22Rv1 (cell line): Measurements from ENCODE around the gene ACVRL1.

Source experiments
- H3K27ac ChIP-seq: fragments of 450-650 bp; 2 replicates; pipeline ENCODE4 v1.5.1; 2017
- ZFX ChIP-seq: fragments of 450-650 bp; IDR thresholded peaks from 2 replicates; pipeline ENCODE4 v1.6.1; 2017; ENCODE audit warnings: antibody characterized with exemption, borderline replicate concordance
- TF ChIP-seq, protein P1 (sequence below): fragments of 450-650 bp; IDR thresholded peaks from 2 replicates; pipeline ENCODE4 v1.5.1; 2017; ENCODE audit warnings: mild to moderate bottlenecking

ACVRL1 gene

DNA sequence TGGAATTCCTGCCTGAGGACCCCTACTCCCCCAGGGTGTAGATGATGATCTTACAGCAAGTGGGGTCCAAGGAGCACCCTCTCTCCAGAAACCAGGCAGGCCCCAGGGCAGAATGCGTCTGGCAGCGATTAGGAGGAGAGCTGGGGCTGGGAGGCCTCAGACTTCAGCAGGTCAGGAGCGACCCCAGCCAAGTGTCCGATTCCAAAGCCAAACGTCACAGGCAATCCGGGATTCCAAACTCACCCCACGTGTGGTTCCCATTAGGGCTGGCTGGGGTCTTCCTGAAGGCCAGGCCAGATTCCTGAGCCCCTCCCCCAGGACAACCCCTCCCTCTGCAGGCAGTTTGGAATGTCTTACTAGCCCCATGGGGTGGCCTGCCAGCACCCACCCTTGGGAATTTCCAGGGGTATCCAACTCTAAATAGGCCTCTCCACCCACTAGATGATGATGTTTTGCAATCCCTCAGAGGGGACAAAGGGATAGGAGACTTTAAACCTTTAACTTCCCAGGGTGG is 41.5 kb upstream of the ACVRL1 start:
- TF ChIP-seq ZFX = no peak
- TF ChIP-seq, protein P1, sequence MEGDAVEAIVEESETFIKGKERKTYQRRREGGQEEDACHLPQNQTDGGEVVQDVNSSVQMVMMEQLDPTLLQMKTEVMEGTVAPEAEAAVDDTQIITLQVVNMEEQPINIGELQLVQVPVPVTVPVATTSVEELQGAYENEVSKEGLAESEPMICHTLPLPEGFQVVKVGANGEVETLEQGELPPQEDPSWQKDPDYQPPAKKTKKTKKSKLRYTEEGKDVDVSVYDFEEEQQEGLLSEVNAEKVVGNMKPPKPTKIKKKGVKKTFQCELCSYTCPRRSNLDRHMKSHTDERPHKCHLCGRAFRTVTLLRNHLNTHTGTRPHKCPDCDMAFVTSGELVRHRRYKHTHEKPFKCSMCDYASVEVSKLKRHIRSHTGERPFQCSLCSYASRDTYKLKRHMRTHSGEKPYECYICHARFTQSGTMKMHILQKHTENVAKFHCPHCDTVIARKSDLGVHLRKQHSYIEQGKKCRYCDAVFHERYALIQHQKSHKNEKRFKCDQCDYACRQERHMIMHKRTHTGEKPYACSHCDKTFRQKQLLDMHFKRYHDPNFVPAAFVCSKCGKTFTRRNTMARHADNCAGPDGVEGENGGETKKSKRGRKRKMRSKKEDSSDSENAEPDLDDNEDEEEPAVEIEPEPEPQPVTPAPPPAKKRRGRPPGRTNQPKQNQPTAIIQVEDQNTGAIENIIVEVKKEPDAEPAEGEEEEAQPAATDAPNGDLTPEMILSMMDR = no peak

DNA sequence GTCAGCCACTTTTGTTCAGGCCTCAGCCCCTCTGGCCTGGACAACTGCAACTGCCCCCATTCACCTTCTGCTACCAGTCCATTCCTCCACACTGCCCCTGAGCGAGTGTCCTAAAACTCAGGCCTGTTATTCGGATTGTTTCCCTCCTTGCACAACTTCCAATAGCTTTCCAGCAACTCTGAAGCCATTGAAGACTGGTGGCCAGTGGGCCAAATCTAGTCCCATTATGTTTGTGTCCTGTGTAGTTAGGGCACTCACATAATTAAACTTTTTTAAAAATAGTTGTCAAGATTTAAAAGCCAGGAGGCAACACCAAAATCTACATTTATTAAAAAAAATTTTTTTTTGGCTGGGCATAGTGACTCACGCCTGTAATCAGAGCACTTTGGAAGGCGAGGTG is 41.0 kb upstream of the ACVRL1 start:
- TF ChIP-seq, protein P1 = no peak
- no peak for TF ChIP-seq ZFX
- no peak overlapping the region for H3K27ac ChIP-seq

More for the DNA sequence above, 41.5 kb upstream of the ACVRL1 start:
- no peak overlapping the region for H3K27ac ChIP-seq

DNA sequence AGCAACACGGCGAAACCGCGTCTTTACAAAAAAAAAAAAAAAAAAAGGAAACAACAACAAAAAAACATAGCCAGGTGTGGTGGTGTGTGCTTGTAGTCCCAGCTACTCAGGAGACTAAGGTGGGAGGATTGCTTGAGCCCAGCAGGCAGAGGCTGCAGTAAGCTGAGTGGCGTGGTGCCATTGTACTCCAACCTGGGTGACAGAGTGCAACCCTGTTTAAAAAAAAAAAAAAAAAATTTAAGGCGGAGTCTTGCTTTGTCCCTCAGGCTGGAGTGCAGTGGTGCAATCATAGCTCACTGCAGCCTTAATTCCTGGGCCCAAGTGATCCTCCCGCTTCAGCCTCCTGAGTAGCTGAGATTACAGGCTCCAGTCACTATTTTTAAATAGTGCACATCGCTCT is 40.5 kb upstream of the ACVRL1 start:
- TF ChIP-seq ZFX = no peak
- TF ChIP-seq, protein P1 = no peak
- H3K27ac ChIP-seq = no peak overlapping the region

DNA sequence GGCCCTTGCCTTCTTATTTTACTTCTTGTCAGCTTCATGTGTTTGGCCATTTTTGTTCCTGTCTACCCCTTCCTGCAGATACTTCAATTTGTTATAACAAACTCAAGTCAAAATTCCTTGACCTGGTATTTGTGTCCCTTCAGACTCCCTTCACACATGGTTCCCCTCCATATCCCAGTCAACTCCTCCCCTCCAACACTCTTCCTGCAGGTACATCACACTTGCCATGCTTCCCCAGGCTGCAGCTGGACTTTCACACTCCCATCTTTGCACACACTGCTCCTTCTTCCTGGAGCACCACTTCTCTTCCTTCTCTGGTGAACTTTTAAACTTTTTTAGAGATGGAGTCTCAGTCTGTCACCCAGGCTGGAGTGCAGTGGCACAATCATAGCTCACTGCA is 39.9 kb upstream of the ACVRL1 start:
- no peak overlapping the region for H3K27ac ChIP-seq
- TF ChIP-seq ZFX = no peak
- TF ChIP-seq, protein P1 = no peak

DNA sequence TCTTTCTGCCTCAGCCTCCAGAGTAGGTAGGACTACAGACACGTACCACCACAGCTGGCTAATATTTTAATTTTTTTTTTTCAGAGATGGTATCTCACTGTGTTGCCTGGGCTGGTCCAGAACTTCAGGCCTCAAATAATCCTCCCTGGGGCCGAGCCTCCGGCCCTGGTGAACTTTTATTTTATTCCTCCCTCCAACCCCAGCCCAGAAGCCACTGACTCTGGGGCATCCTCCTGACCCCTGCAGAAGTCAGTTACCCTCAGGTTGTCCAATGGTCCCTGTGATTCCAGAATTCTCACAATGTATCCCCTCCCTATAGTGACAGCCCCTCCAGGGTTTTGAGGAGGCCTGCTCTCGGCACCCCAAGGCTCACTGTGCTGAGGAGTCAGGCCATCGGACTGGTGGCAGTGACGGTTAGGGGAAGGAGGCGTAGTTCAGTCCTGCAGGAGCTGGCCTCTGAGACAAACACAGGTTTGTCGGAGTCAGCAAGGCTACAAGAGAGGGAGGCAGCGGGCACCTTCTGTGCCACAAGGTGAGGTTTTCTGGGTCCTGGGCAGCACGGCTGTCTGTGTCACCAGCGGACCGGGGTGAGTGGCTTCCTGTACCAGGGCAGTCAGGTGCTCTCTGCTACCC is 39.4 kb upstream of the ACVRL1 start:
- no peak overlapping the region for H3K27ac ChIP-seq
- TF ChIP-seq, protein P1 = no peak
- no peak for TF ChIP-seq ZFX

DNA sequence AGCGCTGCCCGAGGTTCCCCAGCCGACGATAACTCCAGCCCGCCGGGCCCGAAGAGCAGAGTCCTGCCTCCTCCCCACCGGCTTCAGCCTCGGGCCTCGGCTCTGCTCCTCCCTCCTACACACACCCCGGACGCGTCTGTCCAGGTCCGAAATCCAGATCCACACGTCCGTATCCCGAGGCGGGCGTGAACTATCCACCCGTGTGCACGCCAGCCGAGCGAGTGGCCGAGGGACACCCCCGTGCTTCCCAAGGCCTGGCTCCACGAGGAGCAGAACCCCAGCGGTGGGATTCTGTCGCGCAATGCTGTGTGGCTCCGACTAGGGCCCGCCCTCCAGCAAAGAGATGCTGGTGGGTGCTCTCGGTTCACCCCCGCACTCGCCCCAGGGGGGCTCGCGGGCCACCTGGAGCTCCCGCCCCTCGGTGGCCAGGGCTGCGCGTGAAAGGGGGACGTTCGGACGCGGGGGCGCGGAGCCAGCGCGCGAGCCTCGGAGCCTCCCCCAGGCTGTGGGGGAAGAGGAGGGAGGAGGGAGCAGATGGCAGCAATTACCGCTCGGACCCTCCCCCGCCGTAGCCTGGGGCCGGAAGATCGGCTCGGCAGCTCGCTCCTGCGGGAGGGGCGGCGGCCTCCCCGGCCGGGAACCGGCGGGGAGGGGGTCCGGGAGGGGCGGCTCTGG is 38.3 kb upstream of the ACVRL1 start:
- TF ChIP-seq ZFX = no peak
- TF ChIP-seq, protein P1 = no peak
- no peak overlapping the region for H3K27ac ChIP-seq

DNA sequence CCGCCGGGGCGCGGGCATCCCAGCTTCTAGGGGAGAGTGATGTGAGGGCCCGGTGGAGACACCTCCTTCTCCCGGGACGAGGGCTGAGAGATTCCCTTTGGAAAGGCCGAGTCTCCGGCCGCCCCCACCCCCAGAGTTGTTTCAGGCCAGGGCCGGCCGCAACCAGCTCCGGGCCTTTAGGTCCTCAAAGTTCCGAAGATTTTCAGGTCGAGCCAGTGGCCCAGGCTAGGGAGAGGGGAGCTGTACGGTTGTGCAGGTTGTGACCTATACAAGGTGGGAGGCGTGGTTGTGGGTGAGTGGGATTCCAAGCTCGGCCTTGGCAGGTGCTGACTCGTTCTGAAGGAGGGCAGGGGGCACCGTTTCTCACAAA is 37.8 kb upstream of the ACVRL1 start:
- TF ChIP-seq, protein P1 = no peak
- TF ChIP-seq ZFX = no peak
- H3K27ac ChIP-seq = no peak overlapping the region
